LNCaP clone FGC (cell line): Measurements from ENCODE around the gene DLGAP1.

ENCODE experiments used
- DNase-seq: peaks from one replicate; pipeline ENCODE4 v3.0.0-alpha.2; 2011; ENCODE audit warnings: low read depth
- H3K4me3 ChIP-seq: 2 replicates; pipeline ENCODE4 v1.5.1; 2011; ENCODE audit warnings: mild to moderate bottlenecking, low read depth, low read length, control low read depth
- TF ChIP-seq, protein P1 (sequence below): IDR thresholded peaks from 2 replicates; pipeline ENCODE4 v1.5.1; 2012; ENCODE audit warnings: mild to moderate bottlenecking; ENCODE audit not compliant: control insufficient read depth, insufficient read depth; ENCODE audit errors: extremely low read depth

The DLGAP1 gene

DNA sequence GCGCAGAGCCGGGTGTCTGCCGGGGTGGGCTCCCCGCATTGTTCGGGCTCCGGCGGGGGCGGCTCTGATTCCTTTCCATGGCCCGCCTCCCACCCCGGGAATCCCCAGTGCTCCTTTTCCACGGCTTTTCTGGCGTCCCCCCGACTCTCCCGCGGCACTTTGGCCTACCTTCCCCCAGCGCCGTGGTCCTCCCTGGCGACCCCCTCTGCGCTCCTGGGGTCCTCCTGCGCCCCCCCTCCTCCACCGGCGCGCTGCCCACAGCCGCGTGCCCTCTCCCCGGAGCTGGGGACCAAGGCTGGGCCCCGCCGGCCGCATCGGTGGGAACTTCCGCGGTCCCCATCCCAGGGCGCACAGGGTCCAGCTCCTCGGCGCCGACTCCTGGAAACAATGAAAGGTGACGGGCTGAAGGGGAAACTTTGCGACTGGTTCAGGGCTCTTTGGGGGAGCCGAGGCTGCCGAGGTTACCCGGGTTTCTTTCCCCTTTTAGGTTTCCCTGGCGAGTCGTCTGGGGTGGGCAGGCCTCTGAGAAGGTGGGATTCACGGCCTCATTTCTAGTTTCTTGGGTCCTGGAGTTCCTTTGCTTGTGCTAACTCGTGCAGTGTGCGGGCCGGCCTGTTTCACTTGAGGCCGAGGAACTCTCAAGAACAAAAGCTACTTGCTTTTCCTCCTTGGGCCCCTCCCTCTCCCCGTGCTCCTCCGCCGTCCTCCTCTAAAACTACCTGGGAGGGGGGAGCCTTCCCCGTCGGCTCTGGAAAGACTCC, 1002.9 kb downstream of the DLGAP1 start:
- H3K4me3 ChIP-seq, result peak overlapping the region; percentile 99

DNA sequence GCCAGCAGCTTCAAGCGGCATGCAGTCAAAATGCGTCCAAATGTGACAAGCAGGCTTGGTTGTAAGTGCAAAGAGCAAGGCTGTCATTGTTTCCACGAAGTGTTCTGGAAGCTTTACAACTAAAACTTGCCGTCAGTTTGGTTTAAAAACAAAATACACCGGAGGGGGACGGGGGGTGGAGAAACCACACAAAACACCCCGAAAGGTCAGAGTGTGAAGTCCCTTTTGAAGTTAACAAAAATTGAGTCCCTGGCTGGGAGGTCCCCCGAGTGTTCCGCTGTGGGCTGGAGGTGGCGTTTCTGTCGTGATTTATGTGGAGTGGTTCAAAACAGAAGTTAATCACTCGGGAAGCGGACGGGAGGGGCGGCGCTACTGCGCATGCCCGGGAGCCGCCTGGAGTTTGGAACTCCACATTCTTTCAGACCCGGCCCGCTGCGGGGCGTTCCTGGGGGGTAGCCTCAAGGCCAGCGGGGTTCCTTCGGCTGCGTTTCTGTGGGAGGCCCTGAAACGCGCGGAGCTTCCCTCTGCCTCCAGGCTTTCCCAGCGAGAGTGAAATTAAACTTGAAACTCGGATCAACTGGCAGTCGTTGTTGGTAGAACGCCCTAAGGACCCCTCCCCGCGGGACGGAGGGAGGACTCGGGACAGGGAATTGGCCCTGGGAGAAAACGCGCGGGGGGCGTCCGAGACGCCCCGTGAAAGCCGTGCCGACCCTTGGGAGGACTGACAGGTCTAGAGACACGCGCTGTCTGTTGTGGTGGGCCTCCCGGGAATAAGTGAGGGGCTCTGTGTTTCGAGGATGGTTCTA, 1003.7 kb downstream of the DLGAP1 start:
- H3K4me3 ChIP-seq, result peak overlapping the region; percentile 99

More for the DNA sequence above, 1002.9 kb downstream of the DLGAP1 start:
- DNase-seq, result no peak
- TF ChIP-seq, protein P1, sequence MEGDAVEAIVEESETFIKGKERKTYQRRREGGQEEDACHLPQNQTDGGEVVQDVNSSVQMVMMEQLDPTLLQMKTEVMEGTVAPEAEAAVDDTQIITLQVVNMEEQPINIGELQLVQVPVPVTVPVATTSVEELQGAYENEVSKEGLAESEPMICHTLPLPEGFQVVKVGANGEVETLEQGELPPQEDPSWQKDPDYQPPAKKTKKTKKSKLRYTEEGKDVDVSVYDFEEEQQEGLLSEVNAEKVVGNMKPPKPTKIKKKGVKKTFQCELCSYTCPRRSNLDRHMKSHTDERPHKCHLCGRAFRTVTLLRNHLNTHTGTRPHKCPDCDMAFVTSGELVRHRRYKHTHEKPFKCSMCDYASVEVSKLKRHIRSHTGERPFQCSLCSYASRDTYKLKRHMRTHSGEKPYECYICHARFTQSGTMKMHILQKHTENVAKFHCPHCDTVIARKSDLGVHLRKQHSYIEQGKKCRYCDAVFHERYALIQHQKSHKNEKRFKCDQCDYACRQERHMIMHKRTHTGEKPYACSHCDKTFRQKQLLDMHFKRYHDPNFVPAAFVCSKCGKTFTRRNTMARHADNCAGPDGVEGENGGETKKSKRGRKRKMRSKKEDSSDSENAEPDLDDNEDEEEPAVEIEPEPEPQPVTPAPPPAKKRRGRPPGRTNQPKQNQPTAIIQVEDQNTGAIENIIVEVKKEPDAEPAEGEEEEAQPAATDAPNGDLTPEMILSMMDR, result 0 out of 2 replicates have a peak, but pooled peaks have one; percentile 25

DNA sequence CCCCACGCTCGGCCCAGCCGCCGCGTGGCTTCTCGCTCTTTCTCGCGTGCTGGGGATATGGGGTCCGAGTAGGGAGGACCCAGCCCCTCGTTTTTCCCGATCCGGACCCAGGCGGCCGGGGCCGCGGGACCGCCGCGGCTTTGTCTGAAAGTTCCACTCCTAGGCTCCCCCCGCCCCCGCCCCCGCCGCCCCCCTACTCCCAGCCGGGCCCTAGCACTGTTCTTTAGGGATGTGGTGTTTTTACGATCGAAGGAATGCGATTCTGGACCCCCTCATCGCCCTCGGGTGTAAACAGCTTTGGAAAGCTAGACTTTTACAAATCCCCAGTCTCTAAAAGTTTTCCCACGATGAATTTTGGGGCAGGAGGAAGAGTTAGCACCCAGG, 1004.3 kb downstream of the DLGAP1 start:
- H3K4me3 ChIP-seq, result peak overlapping the region; percentile 99
- TF ChIP-seq, protein P1, result no peak
- DNase-seq, result no peak

More for the DNA sequence above, 1003.7 kb downstream of the DLGAP1 start:
- TF ChIP-seq, protein P1, result peak; percentile 20; the same call in 1 of the 2 replicates
- DNase-seq, result no peak

DNA sequence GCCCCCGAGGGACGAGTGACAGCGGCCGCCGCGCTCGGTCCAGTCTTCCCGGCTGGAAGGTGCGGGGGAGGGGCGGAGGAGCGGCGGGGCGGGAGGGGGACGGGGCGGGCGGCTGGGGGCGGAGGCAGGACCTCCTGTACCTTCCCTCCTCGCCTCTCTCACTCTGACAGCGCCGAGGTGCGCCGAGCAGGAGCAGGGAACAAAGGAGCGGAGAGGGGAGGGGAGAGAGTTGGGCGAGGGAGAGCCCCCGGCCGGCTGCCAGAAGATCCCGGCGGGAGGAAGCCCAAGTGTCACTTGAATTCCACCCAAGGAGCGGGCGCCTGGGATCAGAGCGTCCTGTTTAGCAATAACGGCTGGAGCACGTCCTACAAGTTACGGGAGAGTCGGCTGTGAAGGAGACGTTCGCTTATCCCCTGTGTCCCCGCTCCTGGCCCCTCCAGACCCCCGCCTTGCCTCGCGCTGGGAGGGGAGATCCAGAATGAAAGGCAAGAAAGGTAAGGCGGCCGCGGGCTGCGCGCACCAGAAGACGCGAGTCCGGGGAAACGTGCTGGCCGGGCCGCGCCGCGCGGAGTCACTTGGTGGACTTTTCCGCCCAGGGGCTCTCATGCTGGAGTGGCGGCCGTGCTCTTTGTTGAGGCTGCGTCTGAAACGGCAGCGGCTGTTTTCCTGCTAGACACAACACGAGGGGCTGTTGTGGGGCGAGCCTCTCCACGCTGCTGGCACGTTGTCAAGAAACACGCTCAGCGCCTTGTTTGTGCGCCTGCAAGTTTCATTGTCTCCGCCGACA, 1004.9 kb downstream of the DLGAP1 start, which contains the start of gene TGIF1:
Gene TGIF1 (plus strand): TSS at position 161 of the 787 bp plus-strand sequence. CDS start 318 bp downstream, at position 479.
- no peak for DNase-seq
- peak within 1 kb of the TSS; percentile 99 for H3K4me3 ChIP-seq
- TF ChIP-seq, protein P1, result no peak

DNA sequence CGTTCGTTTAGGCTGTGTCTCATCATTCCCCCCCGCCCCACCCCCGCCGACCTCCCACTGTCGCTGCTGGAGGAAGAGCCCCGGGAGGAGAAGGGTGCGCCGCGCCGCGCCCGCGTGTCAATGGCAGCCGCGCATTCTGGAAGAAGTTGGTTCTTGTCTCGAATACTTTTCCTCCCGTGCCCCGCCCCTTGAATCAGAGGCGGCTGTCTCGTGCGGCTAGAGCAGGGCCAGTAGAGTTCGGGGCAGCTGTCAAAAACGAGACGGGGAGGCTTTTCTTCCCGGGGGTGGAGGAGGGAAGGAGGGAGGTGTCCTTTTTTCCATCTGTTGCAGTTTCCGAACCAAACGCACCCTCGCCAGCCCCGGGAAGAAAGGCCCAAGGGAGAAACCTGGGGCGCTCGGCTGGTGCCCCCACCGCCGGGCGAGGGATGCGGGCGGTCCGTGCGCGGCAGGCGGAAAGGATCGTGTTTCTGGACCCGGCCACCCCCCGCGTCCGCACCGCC, 1005.5 kb downstream of the DLGAP1 start:
- TF ChIP-seq, protein P1, result no peak
- DNase-seq, result no peak
- H3K4me3 ChIP-seq, result peak overlapping the region; percentile 99

DNA sequence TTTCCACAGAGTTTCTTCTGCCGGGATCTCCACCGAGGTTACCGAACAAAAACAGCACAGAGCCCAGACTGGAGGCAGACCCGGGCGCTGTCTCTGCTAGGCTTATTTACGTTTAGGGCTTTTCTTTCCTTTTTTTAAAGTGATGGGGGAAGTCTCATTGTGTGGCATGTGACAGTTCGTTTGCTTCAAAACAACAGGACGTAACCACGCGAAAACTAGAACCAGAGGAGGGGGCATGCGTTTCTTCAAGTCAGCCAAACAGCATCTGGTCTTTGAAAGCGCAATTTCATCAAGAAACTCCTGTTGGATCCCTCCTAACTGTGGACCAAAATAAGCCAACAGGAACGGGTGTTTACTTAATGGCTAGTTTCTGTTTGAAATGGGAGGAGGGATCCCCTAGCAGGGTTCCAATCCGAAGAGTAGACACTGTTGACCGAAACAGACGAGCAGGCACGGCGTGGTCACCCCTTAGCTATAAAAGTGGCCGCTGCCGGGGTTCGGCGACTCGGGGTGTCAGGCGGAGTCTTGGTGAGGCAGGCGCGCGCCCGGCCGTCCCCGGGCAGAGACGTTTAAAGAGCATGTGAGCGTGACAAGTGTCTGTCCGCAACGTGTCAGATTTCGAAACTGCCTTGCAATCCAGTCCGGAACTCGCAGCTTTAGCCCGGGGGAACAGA, 1006.1 kb downstream of the DLGAP1 start:
- TF ChIP-seq, protein P1, result no peak
- peak overlapping the region; percentile 99 for H3K4me3 ChIP-seq
- DNase-seq, result no peak
